Prostate gland (tissue), 2 donors: Measurements from ENCODE around the gene ZNF277. TPM values are rescaled to one million over a fixed set of nuclear protein-coding genes. Genes with fewer than 3 reads are reported as not detected.

Experiments used
- DNase-seq: peaks from one replicate; pipeline ENCODE4 v3.0.0-alpha.2; 2019; ENCODE audit warnings: low spot score
- H3K27ac ChIP-seq, 2 donors: fragments of 200-600 bp; sonication (generic); 2 replicates each; pipeline ENCODE4 v1.5.1; 2017 to 2019
- H3K27me3 ChIP-seq: fragments of 200-600 bp; sonication (generic); replicated peaks from 2 replicates; pipeline ENCODE4 v1.5.1; 2019; ENCODE audit not compliant: insufficient read depth
- H3K36me3 ChIP-seq, 2 donors: fragments of 200-600 bp; sonication (generic); 1 replicate in 1 of 2; 2 replicates in 1 of 2; pipeline versions ENCODE4 v1.5.1 to v1.8.1; 2017 to 2019
- H3K4me1 ChIP-seq: fragments of 200-600 bp; sonication (generic); replicated peaks from 2 replicates; pipeline ENCODE4 v1.5.1; 2019
- H3K4me3 ChIP-seq, 2 donors: fragments of 200-600 bp; sonication (generic); 2 replicates each; pipeline ENCODE4 v1.5.1; 2017 to 2019
- H3K9me3 ChIP-seq: fragments of 200-600 bp; sonication (generic); 2 replicates; pipeline ENCODE4 v1.5.1; 2017
- CTCF ChIP-seq, 4 experiments: fragments of 200-600 bp in 2 of 4; fragments of 450-650 bp in 2 of 4; sonication (generic) in 2 of 4; IDR thresholded peaks; 1 replicate in 3 of 4; 2 replicates in 1 of 4; pipeline ENCODE4 v1.5.1; 2016 to 2019; ENCODE audit warnings: antibody characterized with exemption in 4 of 4, mild to moderate bottlenecking in 2 of 4, moderate library complexity in 2 of 4
- POLR2A ChIP-seq: fragments of 450-650 bp; IDR thresholded peaks from one replicate; pipeline ENCODE4 v1.6.1; 2016; ENCODE audit warnings: antibody characterized with exemption, mild to moderate bottlenecking
- POLR2AphosphoS5 ChIP-seq: sonication (generic); formaldehyde crosslinking; IDR thresholded peaks from one replicate; pipeline ENCODE4 v1.6.1; 2017; ENCODE audit warnings: antibody characterized with exemption
- WGBS: methylation state at CpG from one replicate; pipeline ENCODE4 v1.1.5; 2018; 5-methylcytosine and 5-hydroxymethylcytosine counted together
- intact Hi-C: fragments of 100-400 bp; cut with DNase I; formaldehyde crosslinking; loops from one replicate; pipeline ENCODE4 v1.14.2; 2022
- total RNA-seq, 2 donors: library from RNA; depleted of rRNA; stranded (reverse); fragments of >200 nt; gene quantifications; one replicate each; pipeline ENCODE4 v1.1.0, GENCODE V29; 2016

Gene ZNF277
- total RNA-seq, 2 donors from 2014 or later = 23.0 to 33.1 TPM

- Histone ChIP-seq H3K4me3 (no peak overlapping the region), H3K27ac (no peak overlapping the region), H3K9me3 (no peaks in the 10 kb centered on the region), H3K36me3 (no peaks in the 10 kb centered on the region), H3K4me1 (no peaks in the 10 kb centered on the region), H3K27me3 (no peaks in the 10 kb centered on the region)
- no peak for TF ChIP-seq CTCF (IDR thresholded peaks at IDR 0.05)
- TF ChIP-seq POLR2AphosphoS5 = no peak
- no peak for TF ChIP-seq POLR2A
- intact Hi-C loops = no loop called here
- DNase-seq = no peak
- WGBS = 10% methylated on average over 2 of the region's 2 CpGs
Observed at GRCh38 chr7:112271162-112271561, 64.7 kb downstream of the ZNF277 start.

- TF ChIP-seq POLR2A (no peak), POLR2AphosphoS5 (no peak), CTCF (IDR thresholded peaks at IDR 0.05) (no peak)
- Histone ChIP-seq H3K27ac (no peak overlapping the region), H3K4me3 (no peak overlapping the region), H3K36me3 (no peaks in the 10 kb centered on the region), H3K9me3 (no peaks in the 10 kb centered on the region), H3K4me1 (no peaks in the 10 kb centered on the region), H3K27me3 (no peaks in the 10 kb centered on the region)
- DNase-seq = no peak
- intact Hi-C loops = no loop called here
- whole genome bisulfite sequencing = 87% methylated on average over 7 of the region's 7 CpGs
Observed at GRCh38 chr7:112272921-112273561, 66.5 kb downstream of the ZNF277 start.

GRCh38 chr7:112279042-112279441 is 72.5 kb downstream of the ZNF277 start:
- 100% methylated on average over 2 of the region's 2 CpGs for WGBS
- H3K4me3 ChIP-seq = no peak overlapping the region
- no peak for DNase-seq
- TF ChIP-seq CTCF (IDR thresholded peaks at IDR 0.05) (no peak), POLR2AphosphoS5 (no peak), POLR2A (no peak)
- peaks cover 4% of the 10 kb centered on the region for H3K4me1 ChIP-seq
- H3K36me3 ChIP-seq = no peaks in the 10 kb centered on the region
- no peak overlapping the region for H3K27ac ChIP-seq
- no peaks in the 10 kb centered on the region for H3K27me3 ChIP-seq
- intact Hi-C loops = no loop called here
- no peaks in the 10 kb centered on the region for H3K9me3 ChIP-seq

GRCh38 chr7:112280267-112280666 is 73.8 kb downstream of the ZNF277 start:
- no peak for TF ChIP-seq POLR2A
- TF ChIP-seq POLR2AphosphoS5 = no peak
- TF ChIP-seq CTCF (IDR thresholded peaks at IDR 0.05) = no peak

GRCh38 chr7:112282476-112283188 is 76.1 kb downstream of the ZNF277 start:
- intact Hi-C loops = no loop called here
- H3K36me3 ChIP-seq = no peaks in the 10 kb centered on the region
- peaks cover 4% of the 10 kb centered on the region for H3K4me1 ChIP-seq
- no peak for TF ChIP-seq CTCF (IDR thresholded peaks at IDR 0.05)
- peak; percentile 35 for TF ChIP-seq POLR2AphosphoS5
- no peak for TF ChIP-seq POLR2A
- H3K9me3 ChIP-seq = no peaks in the 10 kb centered on the region
- H3K27ac ChIP-seq = peak overlapping the region; percentile 42 to 55
- no peaks in the 10 kb centered on the region for H3K27me3 ChIP-seq
- no peak overlapping the region for H3K4me3 ChIP-seq
- DNase-seq = peak; percentile 19
- 63% methylated on average over 1 of the region's 1 CpG for WGBS

More at GRCh38 chr7:112280267-112280666, 73.8 kb downstream of the ZNF277 start:
- H3K4me1 ChIP-seq = peaks cover 4% of the 10 kb centered on the region
- H3K27ac ChIP-seq = no peak overlapping the region
- H3K9me3 ChIP-seq = no peaks in the 10 kb centered on the region
- DNase-seq = no peak
- H3K27me3 ChIP-seq = no peaks in the 10 kb centered on the region
- intact Hi-C loops = no loop called here
- H3K4me3 ChIP-seq = no peak overlapping the region
- WGBS = 92% methylated on average over 2 of the region's 2 CpGs
- H3K36me3 ChIP-seq = no peaks in the 10 kb centered on the region
